Fibroblast of lung (primary cell): ENCODE data around the gene CAMK1G. TPM values are rescaled to one million over a fixed set of nuclear protein-coding genes. Genes with fewer than 3 reads are reported as not detected.

ENCODE experiments used
- DNase-seq, 2 donors: peaks; one replicate each; pipeline versions ENCODE4 v3.0.0 to v3.0.0-alpha.2; 2010; ENCODE audit warnings: low read depth in 2 of 2
- H2AFZ ChIP-seq: 2 replicates; pipeline ENCODE4 v1.5.1; 2012; ENCODE audit warnings: low read length, control low read depth, inconsistent platforms
- H3K27ac ChIP-seq: 2 replicates; pipeline ENCODE4 v1.5.1; 2011; ENCODE audit warnings: low read length, control low read depth; ENCODE audit not compliant: insufficient read depth
- H3K27me3 ChIP-seq: 2 replicates; pipeline ENCODE4 v1.5.1; 2011; ENCODE audit warnings: mild to moderate bottlenecking, low read length; ENCODE audit not compliant: control insufficient read depth, insufficient read depth
- H3K36me3 ChIP-seq: 2 replicates; pipeline ENCODE4 v1.5.1; 2011; ENCODE audit warnings: low read length; ENCODE audit not compliant: control insufficient read depth, insufficient read depth
- H3K4me1 ChIP-seq: 2 replicates; pipeline ENCODE4 v1.5.1; 2011; ENCODE audit warnings: low read length; ENCODE audit not compliant: control insufficient read depth, insufficient read depth; ENCODE audit errors: extremely low read depth
- H3K4me2 ChIP-seq: 2 replicates; pipeline ENCODE4 v1.5.1; 2011; ENCODE audit warnings: low read length, control low read depth; ENCODE audit not compliant: insufficient read depth; ENCODE audit errors: extremely low read depth
- H3K4me3 ChIP-seq, 4 experiments: fragments of 200-600 bp in 1 of 4; sonication (generic) in 1 of 4; replicated peaks in 1 of 4; 2 replicates each; pipeline ENCODE4 v1.5.1; 2011 to 2016; ENCODE audit warnings: low read length in 4 of 4, low read depth in 3 of 4, mild to moderate bottlenecking in 3 of 4, control low read depth in 2 of 4, inconsistent platforms in 1 of 4, mixed read lengths in 1 of 4; ENCODE audit not compliant: insufficient read depth in 1 of 4; ENCODE audit errors: control extremely low read depth in 1 of 4
- H3K79me2 ChIP-seq: 2 replicates; pipeline ENCODE4 v1.5.1; 2012; ENCODE audit warnings: mild to moderate bottlenecking, low read length, inconsistent platforms; ENCODE audit not compliant: control insufficient read depth, insufficient read depth
- H3K9ac ChIP-seq: 2 replicates; pipeline ENCODE4 v1.5.1; 2011; ENCODE audit warnings: mild to moderate bottlenecking, low read length, control low read depth; ENCODE audit not compliant: insufficient read depth
- H3K9me3 ChIP-seq: 2 replicates; pipeline ENCODE4 v1.5.1; 2012; ENCODE audit warnings: low read depth, low read length; ENCODE audit not compliant: control insufficient read depth, insufficient read depth
- H4K20me1 ChIP-seq: 2 replicates; pipeline ENCODE4 v1.5.1; 2011; ENCODE audit warnings: low read length; ENCODE audit not compliant: control insufficient read depth, insufficient read depth; ENCODE audit errors: extremely low read depth
- EZH2 ChIP-seq: IDR thresholded peaks from 2 replicates; pipeline ENCODE4 v1.5.1; 2012; ENCODE audit warnings: low read length, control low read depth, mild to moderate bottlenecking; ENCODE audit errors: missing control alignments
- polyA plus RNA-seq, 2 donors: library from polyadenylated mRNA; depleted of rRNA in 1 of 2; stranded (reverse) in 1 of 2; unstranded in 1 of 2; fragments of >200 nt; gene quantifications; 2 replicates each; pipeline ENCODE4 v1.2.1, GENCODE V29; 2011 to 2012; ENCODE audit warnings: missing spikeins in 1 of 2
- total RNA-seq: library from RNA; depleted of rRNA; stranded (reverse); fragments of >200 nt; gene quantifications from 2 replicates; pipeline ENCODE4 v1.2.1, GENCODE V29; 2014
- TF ChIP-seq, protein P1 (sequence below), 2 donors: IDR thresholded peaks in 1 of 2; conservative IDR thresholded peaks in 1 of 2; 1 replicate in 1 of 2; 2 replicates in 1 of 2; pipeline ENCODE4 v1.5.1; 2011 to 2012; ENCODE audit warnings: low read length in 2 of 2, control low read depth in 1 of 2, inconsistent platforms in 1 of 2, low read depth in 1 of 2, mild to moderate bottlenecking in 1 of 2

The CAMK1G gene
- total and polyA plus RNA-seq, 2 donors (not counting 1 experiment from before 2014, with no cell fraction given): 0.96 to 1.7 TPM

DNA sequence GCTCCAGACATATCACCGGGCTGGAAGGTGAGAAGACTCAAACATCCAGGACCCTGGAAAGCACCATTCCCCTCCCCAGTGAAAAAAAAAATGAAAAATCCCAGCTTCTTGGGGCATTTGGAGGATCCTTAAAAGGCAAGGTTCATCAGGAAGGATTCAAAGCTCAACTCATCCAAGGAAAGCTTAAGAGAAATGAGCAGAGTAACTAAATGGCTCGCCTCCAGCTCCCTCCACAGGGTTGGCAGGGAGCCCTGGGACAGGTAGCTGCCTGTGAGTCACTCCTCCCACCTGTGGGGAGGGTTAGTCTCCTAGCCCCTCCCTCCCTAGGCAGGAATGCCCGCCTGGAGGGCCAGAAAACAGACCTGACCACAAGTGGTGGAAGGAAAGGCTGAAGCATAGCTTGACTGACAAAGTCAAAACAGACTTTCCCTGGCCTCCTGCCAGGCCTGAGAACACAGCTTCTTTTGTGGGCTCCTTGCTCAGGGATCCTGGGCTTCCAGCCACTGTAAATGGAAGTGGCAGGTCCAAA is 69.4 kb downstream of the CAMK1G start:
- Histone ChIP-seq H3K4me1 (peaks cover 25% of the 10 kb centered on the region), H3K4me2 (no peak overlapping the region), H2AFZ (no peak overlapping the region), H4K20me1 (no peaks in the 10 kb centered on the region), H3K27ac (no peak overlapping the region), H3K9ac (no peak overlapping the region), H3K36me3 (no peaks in the 10 kb centered on the region), H3K79me2 (no peaks in the 10 kb centered on the region), H3K4me3 (no peak overlapping the region), H3K27me3 (no peaks in the 10 kb centered on the region), H3K9me3 (no peaks in the 10 kb centered on the region)
- DNase-seq: peak; percentile 39 to 79
- TF ChIP-seq EZH2: no peak
- TF ChIP-seq, protein P1, sequence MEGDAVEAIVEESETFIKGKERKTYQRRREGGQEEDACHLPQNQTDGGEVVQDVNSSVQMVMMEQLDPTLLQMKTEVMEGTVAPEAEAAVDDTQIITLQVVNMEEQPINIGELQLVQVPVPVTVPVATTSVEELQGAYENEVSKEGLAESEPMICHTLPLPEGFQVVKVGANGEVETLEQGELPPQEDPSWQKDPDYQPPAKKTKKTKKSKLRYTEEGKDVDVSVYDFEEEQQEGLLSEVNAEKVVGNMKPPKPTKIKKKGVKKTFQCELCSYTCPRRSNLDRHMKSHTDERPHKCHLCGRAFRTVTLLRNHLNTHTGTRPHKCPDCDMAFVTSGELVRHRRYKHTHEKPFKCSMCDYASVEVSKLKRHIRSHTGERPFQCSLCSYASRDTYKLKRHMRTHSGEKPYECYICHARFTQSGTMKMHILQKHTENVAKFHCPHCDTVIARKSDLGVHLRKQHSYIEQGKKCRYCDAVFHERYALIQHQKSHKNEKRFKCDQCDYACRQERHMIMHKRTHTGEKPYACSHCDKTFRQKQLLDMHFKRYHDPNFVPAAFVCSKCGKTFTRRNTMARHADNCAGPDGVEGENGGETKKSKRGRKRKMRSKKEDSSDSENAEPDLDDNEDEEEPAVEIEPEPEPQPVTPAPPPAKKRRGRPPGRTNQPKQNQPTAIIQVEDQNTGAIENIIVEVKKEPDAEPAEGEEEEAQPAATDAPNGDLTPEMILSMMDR (conservative IDR thresholded peaks at IDR 0.05 in 1 of 2, IDR thresholded peaks at IDR 0.05 in 1 of 2; ENCODE audit: low read depth in 1 of 2, low read length in 2 of 2): no peak

DNA sequence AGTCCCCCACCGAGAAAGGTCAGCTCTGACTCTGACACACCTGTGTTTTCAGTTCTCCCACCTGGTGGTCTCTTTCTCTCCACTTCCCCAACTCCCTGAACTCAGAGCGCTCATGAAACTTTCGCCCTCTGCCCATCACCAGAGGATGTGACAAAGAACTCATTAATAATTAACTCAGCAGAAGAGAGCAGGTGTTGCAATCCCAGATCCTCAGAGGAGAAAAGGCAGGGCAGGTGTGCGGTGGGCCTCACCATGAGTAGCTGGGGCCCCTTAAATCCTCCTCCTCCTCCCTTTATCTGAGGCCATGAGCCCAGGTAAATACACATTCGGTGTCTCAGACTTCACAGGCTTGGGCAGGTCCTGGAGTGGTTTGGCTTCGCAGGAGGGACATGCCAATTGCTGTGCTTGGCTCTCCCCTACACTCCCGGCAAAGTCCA is 70.4 kb downstream of the CAMK1G start:
- Histone ChIP-seq H3K79me2 (no peaks in the 10 kb centered on the region), H3K9me3 (no peaks in the 10 kb centered on the region), H3K4me3 (no peak overlapping the region), H3K4me1 (peaks cover 21% of the 10 kb centered on the region), H3K4me2 (no peak overlapping the region), H4K20me1 (no peaks in the 10 kb centered on the region), H3K36me3 (no peaks in the 10 kb centered on the region), H3K27ac (no peak overlapping the region), H3K27me3 (no peaks in the 10 kb centered on the region), H3K9ac (no peak overlapping the region), H2AFZ (no peak overlapping the region)
- no peak for DNase-seq
- TF ChIP-seq EZH2: no peak
- TF ChIP-seq, protein P1 (conservative IDR thresholded peaks at IDR 0.05 in 1 of 2, IDR thresholded peaks at IDR 0.05 in 1 of 2; ENCODE audit: low read depth in 1 of 2, low read length in 2 of 2): no peak

DNA sequence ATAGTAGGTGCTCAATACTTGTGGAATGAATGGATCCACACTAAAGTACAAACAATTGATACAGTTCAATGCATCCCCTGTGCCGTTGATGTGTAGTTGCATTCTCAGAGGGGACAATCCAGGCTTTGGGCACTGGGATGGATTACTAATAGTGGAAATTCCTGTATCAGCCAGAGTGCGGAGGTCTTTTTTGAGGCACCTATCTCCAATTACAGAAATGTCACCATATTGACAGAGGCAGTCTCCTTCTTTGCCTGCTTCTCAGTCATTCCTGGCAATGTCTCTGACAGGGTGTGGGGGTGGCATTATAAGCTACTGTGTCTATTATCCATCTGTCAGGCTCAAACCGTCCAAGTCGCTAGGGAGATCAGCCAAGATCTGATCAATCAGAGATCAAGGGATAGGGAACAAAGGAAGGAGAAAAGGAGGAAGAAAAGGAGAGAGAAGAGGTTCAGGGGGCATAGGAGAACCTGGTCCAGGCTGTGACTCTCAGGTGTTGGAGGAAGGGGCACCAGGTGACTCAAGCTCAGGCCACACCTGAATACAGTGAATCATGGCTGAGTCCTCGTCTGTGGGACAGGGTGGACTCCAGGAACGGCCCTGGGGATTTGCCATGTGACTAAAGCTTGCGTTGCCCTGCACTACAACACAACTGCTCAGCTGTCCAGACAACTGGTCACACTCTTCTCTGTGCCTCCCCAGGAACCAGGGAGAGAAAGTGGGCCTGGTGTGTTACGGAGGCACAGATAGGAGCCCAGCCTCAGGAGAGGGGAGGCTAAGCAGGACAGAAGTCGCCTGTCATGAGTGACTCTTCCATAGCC is 72.1 kb downstream of the CAMK1G start:
- no peaks in the 10 kb centered on the region for H3K79me2 ChIP-seq
- no peak overlapping the region for H3K27ac ChIP-seq

More for the DNA sequence above, 72.1 kb downstream of the CAMK1G start:
- Histone ChIP-seq H3K27me3 (no peaks in the 10 kb centered on the region), H3K36me3 (no peaks in the 10 kb centered on the region), H3K4me3 (no peak overlapping the region), H4K20me1 (no peaks in the 10 kb centered on the region), H3K9ac (no peak overlapping the region), H3K9me3 (no peaks in the 10 kb centered on the region), H3K4me2 (no peak overlapping the region), H3K4me1 (peaks cover 10% of the 10 kb centered on the region), H2AFZ (no peak overlapping the region)
- TF ChIP-seq, protein P1 (conservative IDR thresholded peaks at IDR 0.05 in 1 of 2, IDR thresholded peaks at IDR 0.05 in 1 of 2; ENCODE audit: low read depth in 1 of 2, low read length in 2 of 2): no peak
- TF ChIP-seq EZH2: no peak
- no peak for DNase-seq
